CD4-positive, alpha-beta T cell (primary cell): ENCODE measurements around the gene CMIP. TPM values are rescaled to one million over a fixed set of nuclear protein-coding genes. Genes with fewer than 3 reads are reported as not detected.

Experiments
- ATAC-seq: fragments of 200-7000 bp; cut with Tn5 transposase; one replicate; pipeline ENCODE4 v1.10.0; 2022; ENCODE audit warnings: mild to moderate bottlenecking; ENCODE audit not compliant: poor library complexity
- CTCF ChIA-PET: fragments of 350-600 bp; sonication (Branson Sonifier 250); formaldehyde crosslinking; loops from one replicate; lab custom pipeline; 2021; ENCODE audit warnings: antibody characterized with exemption, inconsistent platforms; lab: Charles Lee
- POLR2A ChIA-PET: fragments of 350-600 bp; sonication (Branson Sonifier 250); formaldehyde crosslinking; loops from one replicate; lab custom pipeline; 2021; ENCODE audit warnings: antibody characterized with exemption, inconsistent platforms; lab: Charles Lee
- DNase-seq, 14 experiments: peaks; one replicate each; pipeline ENCODE4 v3.0.0-alpha.2; 2013 to 2020; ENCODE audit warnings: mixed read lengths in 2 of 14
- H3K27ac ChIP-seq, 2 donors: one replicate each; pipeline versions ENCODE4 v1.5.1 to v1.7.0; 2013; ENCODE audit warnings: low read length in 2 of 2, low read depth in 1 of 2, mild to moderate bottlenecking in 1 of 2
- H3K27me3 ChIP-seq, 2 experiments: 1 replicate in 1 of 2; 2 replicates in 1 of 2; pipeline versions ENCODE4 v1.6.1 to v1.7.0; 2013; ENCODE audit warnings: low read length in 2 of 2, control low read depth in 1 of 2, mild to moderate bottlenecking in 1 of 2, moderate library complexity in 1 of 2; ENCODE audit not compliant: insufficient read depth in 2 of 2, control insufficient read depth in 1 of 2
- H3K36me3 ChIP-seq: one replicate; pipeline ENCODE4 v1.6.1; 2013; ENCODE audit warnings: low read length, control low read depth; ENCODE audit not compliant: insufficient read depth
- H3K4me1 ChIP-seq: one replicate; pipeline ENCODE4 v1.6.1; 2013; ENCODE audit warnings: low read length, control low read depth; ENCODE audit not compliant: insufficient read depth
- H3K4me3 ChIP-seq: one replicate; pipeline ENCODE4 v1.5.1; 2013; ENCODE audit warnings: mild to moderate bottlenecking, low read length, moderate library complexity
- H3K9me3 ChIP-seq, 2 experiments: 1 replicate in 1 of 2; 2 replicates in 1 of 2; pipeline versions ENCODE4 v1.6.1 to v1.7.0; 2013; ENCODE audit warnings: low read length in 2 of 2, mild to moderate bottlenecking in 2 of 2, control low read depth in 1 of 2, moderate library complexity in 1 of 2; ENCODE audit not compliant: control insufficient read depth in 1 of 2, insufficient read depth in 1 of 2
- H3K27ac Mint-ChIP-seq: one replicate; pipeline ENCODE4 v1.8.0; 2020; ENCODE audit warnings: mixed read lengths
- H3K27me3 Mint-ChIP-seq: one replicate; pipeline ENCODE4 v1.8.0; 2021; ENCODE audit warnings: mixed read lengths
- H3K36me3 Mint-ChIP-seq: one replicate; pipeline ENCODE4 v1.8.0; 2021; ENCODE audit warnings: low read depth, mixed read lengths
- H3K4me1 Mint-ChIP-seq: one replicate; pipeline ENCODE4 v1.8.0; 2021; ENCODE audit warnings: low read depth, mixed read lengths
- H3K4me3 Mint-ChIP-seq: one replicate; pipeline ENCODE4 v1.8.0; 2020; ENCODE audit warnings: mild to moderate bottlenecking, mixed read lengths
- H3K9me3 Mint-ChIP-seq: one replicate; pipeline ENCODE4 v1.8.0; 2020; ENCODE audit warnings: mixed read lengths
- intact Hi-C, 2 experiments: fragments of 100-400 bp; cut with DNase I in 1 of 2; cut with micrococcal nuclease in 1 of 2; formaldehyde crosslinking; loops; one replicate each; pipeline versions ENCODE4 v1.15.1 to v1.9.0; 2023 to 2025; cut with DNase I, micrococcal nuclease
- total RNA-seq, 174 experiments: library from RNA in 2 of 174; stranded (reverse) in 2 of 174; gene quantifications; one replicate each; pipeline ENCODE4 v1.2.3 and lab custom pipeline; 2021 to 2026
- TF ChIP-seq, protein P1 (sequence below): fragments of 200-600 bp; IDR thresholded peaks from one replicate; pipeline ENCODE4 v1.8.0; 2022; ENCODE audit warnings: antibody characterized with exemption, mild to moderate bottlenecking

The CMIP gene
- total RNA-seq, 2 experiments from 2014 or later: 33.5 to 35.3 TPM

DNA sequence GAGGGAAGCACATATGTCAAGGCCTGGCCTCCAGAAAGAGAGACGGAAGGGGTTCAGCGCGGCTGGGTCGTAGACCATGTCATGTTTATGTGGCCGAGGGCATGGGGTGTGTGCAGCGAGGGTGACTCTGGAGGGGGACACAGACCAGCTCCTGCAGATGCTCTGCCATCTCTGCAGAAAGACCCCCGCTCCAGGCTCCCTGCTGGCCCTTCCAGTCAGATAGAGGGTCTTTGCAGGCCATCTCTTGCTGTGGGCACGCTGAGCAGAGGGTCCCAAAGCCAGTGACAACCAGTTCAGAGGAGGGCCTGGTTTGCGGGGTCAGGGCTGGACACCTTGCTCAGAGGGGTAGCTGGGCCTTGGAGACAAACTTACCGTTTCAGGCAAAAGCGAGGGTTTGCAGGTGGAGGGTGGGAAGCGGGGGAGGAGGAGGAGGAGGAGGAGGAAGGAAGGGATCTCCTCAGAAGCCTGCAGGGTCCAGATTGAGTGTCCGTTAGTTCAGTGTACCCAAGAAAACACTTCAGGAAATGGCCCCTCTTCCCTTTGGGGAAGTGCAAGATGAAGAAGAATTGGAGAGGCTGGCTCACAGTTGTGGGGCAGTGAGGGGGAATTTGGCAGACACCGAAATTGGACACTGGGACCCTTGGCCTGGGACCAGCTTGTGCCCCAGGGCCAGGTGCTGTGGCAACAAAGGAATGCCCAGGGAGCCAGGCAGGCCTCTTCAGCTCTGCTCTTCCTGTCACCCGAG lies 102.8 kb downstream of the CMIP start:
- Mint-ChIP-seq H3K4me1 (peaks cover 75% of the 10 kb centered on the region), H3K27me3 (no peaks in the 10 kb centered on the region)
- POLR2A ChIA-PET: no interaction called here

DNA sequence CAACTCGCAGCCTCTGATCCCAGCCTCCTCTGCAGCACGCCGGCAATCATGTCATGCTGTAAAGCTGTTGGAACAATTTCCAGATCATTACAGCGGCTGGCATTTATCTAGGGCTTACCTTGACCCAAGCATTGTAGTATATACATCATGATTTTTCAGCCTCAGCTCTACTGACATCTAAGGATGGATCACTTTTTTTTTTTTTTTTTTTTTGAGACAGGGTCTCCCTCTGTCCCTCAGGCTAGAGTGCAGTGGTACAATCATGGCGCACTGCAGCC lies 103.3 kb downstream of the CMIP start:
- Histone ChIP-seq H3K27me3 (no peaks in the 10 kb centered on the region), H3K9me3 (peaks cover 0 to 7% of the 10 kb centered on the region in 2 experiments), H3K36me3 (peaks cover 3% of the 10 kb centered on the region), H3K27ac (no peak overlapping the region), H3K4me3 (no peak overlapping the region), H3K4me1 (peaks cover 72% of the 10 kb centered on the region)
- intact Hi-C loops: no loop called here
- TF ChIP-seq, protein P1, sequence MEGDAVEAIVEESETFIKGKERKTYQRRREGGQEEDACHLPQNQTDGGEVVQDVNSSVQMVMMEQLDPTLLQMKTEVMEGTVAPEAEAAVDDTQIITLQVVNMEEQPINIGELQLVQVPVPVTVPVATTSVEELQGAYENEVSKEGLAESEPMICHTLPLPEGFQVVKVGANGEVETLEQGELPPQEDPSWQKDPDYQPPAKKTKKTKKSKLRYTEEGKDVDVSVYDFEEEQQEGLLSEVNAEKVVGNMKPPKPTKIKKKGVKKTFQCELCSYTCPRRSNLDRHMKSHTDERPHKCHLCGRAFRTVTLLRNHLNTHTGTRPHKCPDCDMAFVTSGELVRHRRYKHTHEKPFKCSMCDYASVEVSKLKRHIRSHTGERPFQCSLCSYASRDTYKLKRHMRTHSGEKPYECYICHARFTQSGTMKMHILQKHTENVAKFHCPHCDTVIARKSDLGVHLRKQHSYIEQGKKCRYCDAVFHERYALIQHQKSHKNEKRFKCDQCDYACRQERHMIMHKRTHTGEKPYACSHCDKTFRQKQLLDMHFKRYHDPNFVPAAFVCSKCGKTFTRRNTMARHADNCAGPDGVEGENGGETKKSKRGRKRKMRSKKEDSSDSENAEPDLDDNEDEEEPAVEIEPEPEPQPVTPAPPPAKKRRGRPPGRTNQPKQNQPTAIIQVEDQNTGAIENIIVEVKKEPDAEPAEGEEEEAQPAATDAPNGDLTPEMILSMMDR: no peak
- H3K9me3 Mint-ChIP-seq: no peaks in the 10 kb centered on the region
- ATAC-seq (no peak), DNase-seq (no peak)
- ChIA-PET CTCF (no interaction called here), POLR2A (no interaction called here)
- H3K36me3 Mint-ChIP-seq: no peaks in the 10 kb centered on the region
- no peaks in the 10 kb centered on the region for H3K27me3 Mint-ChIP-seq
- no peak overlapping the region for H3K27ac Mint-ChIP-seq
- peaks cover 75% of the 10 kb centered on the region for H3K4me1 Mint-ChIP-seq
- H3K4me3 Mint-ChIP-seq: no peak overlapping the region

More for the DNA sequence above, 102.8 kb downstream of the CMIP start:
- no peak for ATAC-seq
- CTCF ChIA-PET: no interaction called here
- Histone ChIP-seq H3K27me3 (no peaks in the 10 kb centered on the region), H3K27ac (no peak overlapping the region), H3K4me1 (peaks cover 69% of the 10 kb centered on the region), H3K4me3 (no peak overlapping the region), H3K36me3 (peaks cover 3% of the 10 kb centered on the region), H3K9me3 (peaks cover 0 to 7% of the 10 kb centered on the region in 2 experiments)
- intact Hi-C loops: no loop called here
- Mint-ChIP-seq H3K27ac (peak overlapping the region; percentile 30), H3K4me3 (no peak overlapping the region), H3K9me3 (no peaks in the 10 kb centered on the region), H3K36me3 (no peaks in the 10 kb centered on the region)
- DNase-seq: no peak
- TF ChIP-seq, protein P1: no peak

DNA sequence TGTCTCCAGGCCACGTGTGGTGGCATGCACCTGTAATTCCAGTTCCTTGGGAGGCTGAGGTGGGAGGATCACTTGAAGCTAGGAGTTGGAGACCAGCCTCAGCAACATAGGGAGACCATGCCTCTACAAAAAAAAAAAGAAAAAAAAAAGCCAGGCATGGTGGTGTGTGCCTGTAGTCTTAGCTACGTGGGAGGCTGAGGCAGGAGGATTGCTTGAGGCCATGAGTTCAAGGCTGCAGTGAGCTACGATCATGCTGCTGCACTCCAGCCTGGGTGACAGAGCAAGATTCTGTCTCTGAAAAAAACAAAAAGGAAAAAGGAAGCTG lies 103.9 kb downstream of the CMIP start:
- H3K27ac Mint-ChIP-seq: no peak overlapping the region
- peaks cover 70% of the 10 kb centered on the region for H3K4me1 ChIP-seq
- ChIA-PET CTCF (no interaction called here), POLR2A (no interaction called here)
- no peak overlapping the region for H3K4me3 ChIP-seq
- H3K4me1 Mint-ChIP-seq: peaks cover 75% of the 10 kb centered on the region
- peaks cover 0 to 13% of the 10 kb centered on the region in 2 experiments for H3K9me3 ChIP-seq
- TF ChIP-seq, protein P1: no peak
- DNase-seq: no peak
- H3K27me3 ChIP-seq: no peaks in the 10 kb centered on the region
- H3K36me3 ChIP-seq: peaks cover 3% of the 10 kb centered on the region
- no peaks in the 10 kb centered on the region for H3K27me3 Mint-ChIP-seq
- H3K4me3 Mint-ChIP-seq: no peak overlapping the region
- H3K9me3 Mint-ChIP-seq: no peaks in the 10 kb centered on the region
- no peaks in the 10 kb centered on the region for H3K36me3 Mint-ChIP-seq
- no peak for ATAC-seq
- H3K27ac ChIP-seq: no peak overlapping the region
- intact Hi-C loops: no loop called here
